HG03103 (cell line): Measurements from ENCODE around the gene B3GNT3.

Experiments
- ATAC-seq: cut with Tn5 transposase; IDR thresholded peaks from one replicate; pipeline ENCODE4 v1.9.1; 2021; ENCODE audit warnings: low read depth; ENCODE audit not compliant: unreplicated experiment

B3GNT3 gene

DNA sequence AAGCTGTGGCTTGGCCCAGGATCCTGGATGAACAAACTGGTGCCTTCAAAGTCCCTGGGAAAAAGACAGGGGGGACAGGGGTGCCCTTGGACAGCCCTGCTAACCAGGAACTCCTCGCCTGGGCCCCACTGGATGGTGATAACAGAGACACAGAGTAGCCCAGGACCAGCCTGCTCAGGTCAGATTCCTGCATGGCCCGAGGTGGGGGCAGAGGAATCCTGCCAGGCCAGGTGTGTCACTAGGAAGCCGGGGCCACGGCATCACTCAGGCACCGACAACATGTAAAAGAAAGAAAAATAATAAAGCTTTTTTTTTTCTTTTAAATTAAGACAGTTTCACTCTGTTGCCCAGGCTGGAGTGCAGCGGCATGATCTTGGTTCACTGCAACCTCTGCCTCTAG, 59.1 kb downstream of the B3GNT3 start:
- ATAC-seq: no peak

DNA sequence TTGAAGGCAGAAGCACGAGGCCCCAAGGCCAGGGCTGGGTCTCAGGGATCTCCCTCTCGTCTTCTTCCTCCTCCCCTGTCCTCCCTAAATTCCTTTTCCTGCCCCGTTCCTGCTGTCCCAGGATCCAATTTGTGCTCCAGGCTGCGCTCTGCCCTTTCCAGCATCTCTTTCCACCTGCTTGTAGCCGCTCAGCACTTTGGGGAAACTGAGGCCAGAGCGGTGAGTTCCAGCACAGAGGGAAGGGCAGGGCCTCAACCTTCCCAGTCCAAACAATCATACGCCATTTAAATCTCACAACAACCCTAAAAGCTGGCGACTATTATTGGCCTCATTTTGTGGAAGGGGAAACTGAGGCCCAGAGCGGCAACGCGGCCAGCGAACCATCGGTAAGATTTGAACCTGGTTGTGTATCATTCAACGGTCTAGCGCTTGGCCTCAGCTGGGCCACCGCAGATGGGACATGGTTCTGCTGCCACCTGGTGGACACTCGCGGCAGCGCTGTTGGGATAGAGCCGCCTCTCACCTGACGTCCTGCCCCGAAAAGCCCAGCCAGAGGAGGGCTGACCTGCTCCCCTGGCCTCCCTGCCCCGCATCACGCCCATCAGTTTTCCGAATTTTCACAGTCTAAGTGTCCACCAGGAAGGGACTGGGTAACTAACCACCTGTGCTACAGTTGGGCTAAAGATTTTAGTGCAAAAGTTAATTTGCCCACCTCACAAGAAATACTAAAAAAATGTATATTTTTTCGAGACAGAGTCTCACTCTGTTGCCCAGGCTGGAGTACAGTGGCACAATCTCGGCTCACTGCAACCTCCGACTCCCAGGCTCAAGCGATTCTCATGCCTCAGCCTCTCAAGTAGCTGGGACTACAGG, 60.6 kb downstream of the B3GNT3 start:
- no peak for ATAC-seq

DNA sequence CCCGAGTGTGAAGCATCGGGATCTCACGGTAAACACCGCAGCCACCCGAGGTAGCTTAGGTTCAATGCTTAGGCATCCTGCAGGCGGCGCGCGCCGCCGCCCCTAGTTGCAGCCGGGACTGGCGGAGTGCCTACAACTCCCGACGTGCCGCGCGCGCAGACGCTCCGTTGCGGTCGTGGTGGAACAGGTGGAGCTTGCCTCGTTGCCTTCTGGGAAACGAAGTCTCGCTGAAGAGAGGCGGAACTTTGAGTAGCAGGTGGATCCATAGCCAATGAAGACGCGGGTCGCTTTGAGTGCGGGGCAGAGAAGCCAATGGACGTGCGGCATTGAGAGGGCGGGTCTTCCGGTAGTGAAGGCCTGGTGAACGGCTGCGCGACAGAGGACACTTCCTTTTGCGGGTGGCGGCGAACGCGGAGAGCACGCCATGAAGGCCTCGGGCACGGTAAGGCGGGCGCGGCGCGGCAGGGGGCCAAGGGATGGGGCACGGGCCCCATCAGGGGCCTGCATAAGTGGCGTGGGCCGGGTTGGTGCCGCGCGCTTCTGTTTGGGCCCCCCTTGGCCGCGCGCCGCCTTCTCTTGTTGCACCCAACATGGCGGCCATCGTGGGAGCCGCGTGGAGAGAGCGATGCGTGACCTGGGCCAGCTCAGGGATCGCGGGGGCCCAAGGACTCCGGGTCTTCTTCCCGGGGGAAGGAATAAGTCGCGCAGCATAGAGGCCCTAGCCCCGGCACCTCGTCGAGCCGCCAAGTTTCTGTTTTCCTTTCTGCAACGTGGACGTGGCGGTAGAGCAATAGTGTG, 64.8 kb downstream of the B3GNT3 start, which contains the start of gene RPL18A:
RPL18A (plus strand) TSS at position 378 of the 798 bp plus-strand sequence; CDS start at position 425, 47 bp downstream.
- peak; percentile 93 for ATAC-seq

GRCh38 chr19:17860331-17860992, 65.5 kb downstream of the B3GNT3 start:
- no peak for ATAC-seq

- no peak for ATAC-seq
Observed at GRCh38 chr19:17860993-17861360, 66.0 kb downstream of the B3GNT3 start.

DNA sequence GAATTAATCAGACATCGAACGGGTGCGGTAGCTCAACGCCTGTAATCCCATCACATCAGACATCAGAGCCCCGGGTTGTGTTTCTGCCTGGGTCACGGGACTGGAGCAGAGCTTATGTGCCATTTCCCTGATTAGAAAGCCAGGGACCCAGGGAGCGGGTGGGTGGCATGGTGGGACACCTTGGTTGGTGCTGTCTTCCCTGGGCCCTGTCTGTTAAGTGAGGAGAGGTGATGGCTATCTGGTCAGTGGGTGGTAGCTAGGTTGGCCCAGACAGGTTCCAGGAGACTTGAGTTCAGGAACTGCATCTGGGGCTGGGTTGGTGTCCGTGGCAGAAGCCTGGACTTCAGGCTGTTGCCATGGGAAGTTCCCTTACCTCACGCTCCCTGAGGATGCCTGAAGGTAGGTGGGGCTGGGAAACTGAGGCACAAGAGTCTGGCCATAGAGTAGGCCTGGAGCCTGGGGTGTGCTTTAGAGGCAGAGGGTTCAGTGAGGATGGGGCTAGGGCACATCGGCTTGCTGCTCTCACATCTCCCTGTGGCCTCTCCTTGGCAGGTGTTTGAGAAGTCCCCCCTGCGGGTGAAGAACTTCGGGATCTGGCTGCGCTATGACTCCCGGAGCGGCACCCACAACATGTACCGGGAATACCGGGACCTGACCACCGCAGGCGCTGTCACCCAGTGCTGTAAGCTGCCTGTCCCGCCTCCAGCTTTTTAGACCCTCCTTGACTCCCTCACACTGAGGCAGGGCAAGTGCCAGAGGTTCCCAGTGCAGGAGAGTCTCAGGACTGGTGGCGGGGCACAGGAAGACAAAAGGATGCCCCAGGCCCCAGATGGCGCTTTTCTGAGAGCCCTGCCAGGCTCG, 66.8 kb downstream of the B3GNT3 start:
- no peak for ATAC-seq

DNA sequence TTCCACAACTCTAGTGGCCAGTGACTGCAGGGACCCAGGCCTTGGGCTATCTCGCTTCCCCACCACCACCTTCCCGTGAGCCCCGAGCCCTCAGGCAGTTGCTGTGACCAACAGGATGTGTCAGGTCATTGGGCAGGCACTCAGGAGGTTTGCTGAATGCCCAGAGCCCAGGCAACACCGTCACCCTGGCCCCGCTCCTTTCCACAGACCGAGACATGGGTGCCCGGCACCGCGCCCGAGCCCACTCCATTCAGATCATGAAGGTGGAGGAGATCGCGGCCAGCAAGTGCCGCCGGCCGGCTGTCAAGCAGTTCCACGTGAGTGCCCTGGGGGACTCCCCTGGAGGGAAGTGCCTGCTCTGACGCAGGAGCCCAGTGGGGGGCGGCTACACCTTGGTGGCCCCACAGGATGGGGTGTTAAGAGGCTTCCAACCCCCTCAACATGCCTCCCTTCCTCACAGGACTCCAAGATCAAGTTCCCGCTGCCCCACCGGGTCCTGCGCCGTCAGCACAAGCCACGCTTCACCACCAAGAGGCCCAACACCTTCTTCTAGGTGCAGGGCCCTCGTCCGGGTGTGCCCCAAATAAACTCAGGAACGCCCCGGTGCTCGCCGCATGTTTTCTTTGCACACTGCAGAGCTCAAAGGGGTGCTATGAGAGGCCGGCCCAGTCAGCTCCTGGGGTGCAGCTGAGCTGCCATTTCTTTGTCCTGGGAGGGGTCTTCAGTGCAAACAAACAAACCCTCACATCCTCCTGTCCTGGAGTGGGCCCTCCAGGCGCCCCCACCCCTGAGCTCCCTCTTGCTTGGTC, 68.0 kb downstream of the B3GNT3 start:
- ATAC-seq: no peak
